GM18861 (cell line): ENCODE data around the gene NFIB.

Experiments
- ATAC-seq: cut with Tn5 transposase; IDR thresholded peaks from one replicate; pipeline ENCODE4 v1.9.1; 2021; ENCODE audit not compliant: unreplicated experiment

NFIB gene

GRCh38 chr9:14131356-14132088 is 182.4 kb downstream of the NFIB start:
- no peak for ATAC-seq

GRCh38 chr9:14127656-14128055 is 186.3 kb downstream of the NFIB start:
- no peak for ATAC-seq

GRCh38 chr9:14119694-14120514 is 194.0 kb downstream of the NFIB start:
- no peak for ATAC-seq

- no peak for ATAC-seq
Measured at GRCh38 chr9:14112226-14112625, 201.7 kb downstream of the NFIB start.

GRCh38 chr9:14111696-14112095 is 202.2 kb downstream of the NFIB start:
- no peak for ATAC-seq

- no peak for ATAC-seq
Measured at GRCh38 chr9:14107977-14108376, 206.0 kb downstream of the NFIB start.

- ATAC-seq = no peak
Measured at GRCh38 chr9:14107495-14107894, 206.4 kb downstream of the NFIB start.

- no peak for ATAC-seq
Measured at GRCh38 chr9:14106699-14107098, 207.2 kb downstream of the NFIB start.

- no peak for ATAC-seq
Measured at GRCh38 chr9:14104496-14104895, 209.4 kb downstream of the NFIB start.

GRCh38 chr9:14103115-14103514 is 210.8 kb downstream of the NFIB start:
- ATAC-seq = no peak

- ATAC-seq = no peak
Measured at GRCh38 chr9:14099737-14100136, 214.2 kb downstream of the NFIB start.

- ATAC-seq = no peak
Measured at GRCh38 chr9:14098486-14099180, 215.3 kb downstream of the NFIB start.

- ATAC-seq = no peak
Measured at GRCh38 chr9:14097666-14098415, 216.1 kb downstream of the NFIB start.

- ATAC-seq = no peak
Measured at GRCh38 chr9:14097215-14097614, 216.7 kb downstream of the NFIB start.

- ATAC-seq = no peak
Measured at GRCh38 chr9:14096258-14096922, 217.6 kb downstream of the NFIB start.

- ATAC-seq = no peak
Measured at GRCh38 chr9:14095277-14095676, 218.7 kb downstream of the NFIB start.

- ATAC-seq = no peak
Measured at GRCh38 chr9:14094491-14094890, 219.4 kb downstream of the NFIB start.

GRCh38 chr9:14092344-14092743 is 221.6 kb downstream of the NFIB start:
- ATAC-seq = no peak

- peak; percentile 60 for ATAC-seq
Measured at GRCh38 chr9:14089051-14089803, 224.7 kb downstream of the NFIB start.

- ATAC-seq = no peak
Measured at GRCh38 chr9:14087576-14087975, 226.4 kb downstream of the NFIB start.
